NCI-H1436 (cell line): ENCODE data around the gene DHRS12.

ENCODE experiments used
- DNase-seq: peaks from one replicate; lab custom pipeline; 2025; lab: John Stamatoyannopoulos, UW

Gene DHRS12

GRCh38 chr13:51759240-51759639 is 44.7 kb downstream of the DHRS12 start:
- DNase-seq = no peak

GRCh38 chr13:51758691-51759090 is 45.3 kb downstream of the DHRS12 start:
- DNase-seq = no peak

GRCh38 chr13:51756651-51757050 is 47.3 kb downstream of the DHRS12 start:
- DNase-seq = no peak

- no peak for DNase-seq
Measured at GRCh38 chr13:51747438-51748434, 56.2 kb downstream of the DHRS12 start.

GRCh38 chr13:51746802-51747201 is 57.2 kb downstream of the DHRS12 start:
- no peak for DNase-seq

- DNase-seq = no peak
Measured at GRCh38 chr13:51745243-51745642, 58.7 kb downstream of the DHRS12 start.

GRCh38 chr13:51742611-51743010 is 61.4 kb downstream of the DHRS12 start:
- no peak for DNase-seq

- DNase-seq = no peak
Measured at GRCh38 chr13:51742031-51742430, 61.9 kb downstream of the DHRS12 start.

- DNase-seq = no peak
Measured at GRCh38 chr13:51740698-51741097, 63.3 kb downstream of the DHRS12 start.

- no peak for DNase-seq
Measured at GRCh38 chr13:51739027-51739764, 64.8 kb downstream of the DHRS12 start.

- no peak for DNase-seq
Measured at GRCh38 chr13:51738226-51738905, 65.6 kb downstream of the DHRS12 start.

- DNase-seq = no peak
Measured at GRCh38 chr13:51737609-51738008, 66.4 kb downstream of the DHRS12 start.

GRCh38 chr13:51734786-51735185 is 69.2 kb downstream of the DHRS12 start:
- DNase-seq = no peak

GRCh38 chr13:51733374-51734298 is 70.3 kb downstream of the DHRS12 start:
- no peak for DNase-seq

- DNase-seq = no peak
Measured at GRCh38 chr13:51731759-51732158, 72.2 kb downstream of the DHRS12 start.

- no peak for DNase-seq
Measured at GRCh38 chr13:51730927-51731326, 73.0 kb downstream of the DHRS12 start.

- no peak for DNase-seq
Measured at GRCh38 chr13:51729866-51730553, 74.0 kb downstream of the DHRS12 start.

- DNase-seq = no peak
Measured at GRCh38 chr13:51728972-51729371, 75.0 kb downstream of the DHRS12 start.

- no peak for DNase-seq
Measured at GRCh38 chr13:51728275-51728673, 75.7 kb downstream of the DHRS12 start.

- no peak for DNase-seq
Measured at GRCh38 chr13:51727634-51728274, 76.2 kb downstream of the DHRS12 start.
